Loucy (cell line): ENCODE measurements around the gene SLC44A4.

ENCODE experiments used
- EZH2phosphoT487 ChIP-seq: fragments of 200-600 bp; IDR thresholded peaks from 2 replicates; pipeline ENCODE4 v1.6.1; 2018; ENCODE audit warnings: antibody characterized with exemption, mild to moderate bottlenecking, moderate library complexity, borderline replicate concordance
- TF ChIP-seq, protein P1 (sequence below): fragments of 200-600 bp; sonication (generic); conservative IDR thresholded peaks from 2 replicates; pipeline ENCODE4 v1.5.1; 2014; ENCODE audit warnings: mild to moderate bottlenecking, antibody characterized with exemption, low read length

DNA sequence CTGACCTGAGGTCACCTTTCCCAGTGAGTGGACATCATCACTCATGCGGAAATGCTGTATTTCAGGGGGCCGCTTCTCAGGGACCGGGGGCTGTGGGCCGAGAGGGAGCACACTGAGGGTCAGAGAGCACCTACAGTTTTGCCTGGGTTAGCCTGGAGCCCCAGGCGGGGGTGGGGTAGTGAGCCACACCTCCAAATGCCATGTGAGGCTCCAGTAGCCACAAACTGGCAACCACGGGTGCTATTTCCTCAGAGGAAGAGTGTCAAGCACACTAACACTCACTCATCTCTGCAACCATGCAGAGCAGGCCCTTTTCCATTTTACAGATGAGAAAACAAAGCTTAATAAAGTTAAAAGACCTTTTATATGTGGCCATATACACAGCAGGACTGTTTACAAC, 14.0 kb upstream of the SLC44A4 start:
- TF ChIP-seq, protein P1, sequence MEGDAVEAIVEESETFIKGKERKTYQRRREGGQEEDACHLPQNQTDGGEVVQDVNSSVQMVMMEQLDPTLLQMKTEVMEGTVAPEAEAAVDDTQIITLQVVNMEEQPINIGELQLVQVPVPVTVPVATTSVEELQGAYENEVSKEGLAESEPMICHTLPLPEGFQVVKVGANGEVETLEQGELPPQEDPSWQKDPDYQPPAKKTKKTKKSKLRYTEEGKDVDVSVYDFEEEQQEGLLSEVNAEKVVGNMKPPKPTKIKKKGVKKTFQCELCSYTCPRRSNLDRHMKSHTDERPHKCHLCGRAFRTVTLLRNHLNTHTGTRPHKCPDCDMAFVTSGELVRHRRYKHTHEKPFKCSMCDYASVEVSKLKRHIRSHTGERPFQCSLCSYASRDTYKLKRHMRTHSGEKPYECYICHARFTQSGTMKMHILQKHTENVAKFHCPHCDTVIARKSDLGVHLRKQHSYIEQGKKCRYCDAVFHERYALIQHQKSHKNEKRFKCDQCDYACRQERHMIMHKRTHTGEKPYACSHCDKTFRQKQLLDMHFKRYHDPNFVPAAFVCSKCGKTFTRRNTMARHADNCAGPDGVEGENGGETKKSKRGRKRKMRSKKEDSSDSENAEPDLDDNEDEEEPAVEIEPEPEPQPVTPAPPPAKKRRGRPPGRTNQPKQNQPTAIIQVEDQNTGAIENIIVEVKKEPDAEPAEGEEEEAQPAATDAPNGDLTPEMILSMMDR: no peak
- no peak for TF ChIP-seq EZH2phosphoT487
